Esophagus squamous epithelium (tissue), 5 donors: ENCODE measurements around the gene MAP3K9. TPM values are rescaled to one million over a fixed set of nuclear protein-coding genes. Genes with fewer than 3 reads are reported as not detected.
A peak's percentile ranks its signal among the peaks of the same experiment; 100 is the strongest.

Source experiments
- DNase-seq: peaks from one replicate; lab custom pipeline; 2025; lab: John Stamatoyannopoulos, UW
- H3K27ac ChIP-seq, 4 donors: fragments of 200-600 bp; sonication (generic); one replicate each; pipeline ENCODE4 v1.5.1; 2016 to 2019; ENCODE audit warnings: mild to moderate bottlenecking in 1 of 4
- H3K27me3 ChIP-seq, 4 donors: fragments of 200-600 bp; sonication (generic); 1 replicate in 3 of 4; 2 replicates in 1 of 4; pipeline versions ENCODE4 v1.5.1 to v1.6.0; 2017 to 2021; ENCODE audit warnings: antibody characterized with exemption in 1 of 4
- H3K36me3 ChIP-seq, 3 donors: fragments of 200-600 bp; sonication (generic); one replicate each; pipeline ENCODE4 v1.5.1; 2016 to 2019
- H3K4me1 ChIP-seq, 3 donors: fragments of 200-600 bp; sonication (generic); one replicate each; pipeline ENCODE4 v1.5.1; 2017 to 2019
- H3K4me3 ChIP-seq, 4 donors: fragments of 200-600 bp; sonication (generic); 1 replicate in 3 of 4; 2 replicates in 1 of 4; pipeline ENCODE4 v1.5.1; 2016 to 2019; ENCODE audit warnings: mild to moderate bottlenecking in 2 of 4, moderate library complexity in 1 of 4
- H3K9me3 ChIP-seq, 3 donors: fragments of 200-600 bp; sonication (generic); one replicate each; pipeline ENCODE4 v1.5.1; 2016 to 2019
- POLR2A ChIP-seq, 4 donors: fragments of 450-650 bp; IDR thresholded peaks; one replicate each; pipeline ENCODE4 v1.6.1; 2017; ENCODE audit warnings: antibody characterized with exemption in 4 of 4, mild to moderate bottlenecking in 4 of 4, moderate library complexity in 3 of 4
- WGBS, 2 donors: methylation state at CpG; one replicate each; pipeline ENCODE4 v1.1.5; 2018; 5-methylcytosine and 5-hydroxymethylcytosine counted together
- intact Hi-C: fragments of 100-400 bp; cut with DNase I; formaldehyde crosslinking; loops from one replicate; pipeline ENCODE4 v1.15.0; 2022
- total RNA-seq, 4 donors: library from RNA; depleted of rRNA; stranded (reverse); fragments of >200 nt; gene quantifications; one replicate each; pipeline ENCODE4 v1.1.0, GENCODE V29; 2016
- TF ChIP-seq, protein P1 (sequence below), 6 experiments: fragments of 450-650 bp in 4 of 6; fragments of 200-600 bp in 2 of 6; sonication (generic) in 2 of 6; IDR thresholded peaks; one replicate each; pipeline ENCODE4 v1.5.1; 2016 to 2019; ENCODE audit warnings: antibody characterized with exemption in 6 of 6, mild to moderate bottlenecking in 4 of 6, moderate library complexity in 4 of 6
- donor health status: DM: yes; HTN: yes; CAD: no.

MAP3K9 gene
- total RNA-seq, 4 donors from 2014 or later, result 8.1 to 34.0 (median 14.7) TPM

DNA sequence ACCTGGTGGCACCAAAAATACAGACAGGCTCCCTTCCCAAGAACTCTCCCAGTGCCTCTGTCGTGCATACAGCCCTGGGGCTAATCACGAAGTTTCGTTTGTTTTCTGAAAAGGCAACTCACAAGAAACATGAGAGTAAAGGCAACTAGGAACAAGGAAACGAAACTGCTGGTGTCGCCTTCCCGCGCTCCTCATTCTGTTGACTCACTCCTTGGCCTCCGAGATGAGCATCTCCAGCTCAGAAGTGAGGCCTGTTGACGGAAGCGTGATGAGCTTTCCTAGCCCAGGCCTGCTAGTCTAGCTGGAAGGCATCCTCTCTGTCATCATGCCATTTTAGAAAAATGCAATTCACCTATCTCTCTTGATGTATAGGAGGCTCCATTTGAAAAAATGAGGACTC lies 117.1 kb downstream of the MAP3K9 start:
- Histone ChIP-seq H3K9me3 (no peaks in the 10 kb centered on the region), H3K36me3 (no peaks in the 10 kb centered on the region), H3K27me3 (no peaks in the 10 kb centered on the region), H3K4me1 (peaks cover 0 to 10% (median 1%) of the 10 kb centered on the region in 3 donors), H3K4me3 (no peak overlapping the region), H3K27ac (peak overlapping the region; percentile 63 to 79 (median 71))
- TF ChIP-seq, protein P1, sequence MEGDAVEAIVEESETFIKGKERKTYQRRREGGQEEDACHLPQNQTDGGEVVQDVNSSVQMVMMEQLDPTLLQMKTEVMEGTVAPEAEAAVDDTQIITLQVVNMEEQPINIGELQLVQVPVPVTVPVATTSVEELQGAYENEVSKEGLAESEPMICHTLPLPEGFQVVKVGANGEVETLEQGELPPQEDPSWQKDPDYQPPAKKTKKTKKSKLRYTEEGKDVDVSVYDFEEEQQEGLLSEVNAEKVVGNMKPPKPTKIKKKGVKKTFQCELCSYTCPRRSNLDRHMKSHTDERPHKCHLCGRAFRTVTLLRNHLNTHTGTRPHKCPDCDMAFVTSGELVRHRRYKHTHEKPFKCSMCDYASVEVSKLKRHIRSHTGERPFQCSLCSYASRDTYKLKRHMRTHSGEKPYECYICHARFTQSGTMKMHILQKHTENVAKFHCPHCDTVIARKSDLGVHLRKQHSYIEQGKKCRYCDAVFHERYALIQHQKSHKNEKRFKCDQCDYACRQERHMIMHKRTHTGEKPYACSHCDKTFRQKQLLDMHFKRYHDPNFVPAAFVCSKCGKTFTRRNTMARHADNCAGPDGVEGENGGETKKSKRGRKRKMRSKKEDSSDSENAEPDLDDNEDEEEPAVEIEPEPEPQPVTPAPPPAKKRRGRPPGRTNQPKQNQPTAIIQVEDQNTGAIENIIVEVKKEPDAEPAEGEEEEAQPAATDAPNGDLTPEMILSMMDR (IDR thresholded peaks at IDR 0.05), result no peak
- TF ChIP-seq POLR2A (IDR thresholded peaks at IDR 0.05), result no peak
- 44 to 53% methylated on average over 7 to 10 of the region's 10 CpGs for WGBS, 2 donors
- intact Hi-C loops, result no loop called here
- DNase-seq, result no peak

GRCh38 chr14:70685474-70686197 lies 123.7 kb downstream of the MAP3K9 start:
- Histone ChIP-seq H3K27me3 (peaks cover 0 to 3% (median 0%) of the 10 kb centered on the region in 4 donors), H3K4me1 (peaks cover 0 to 9% (median 0%) of the 10 kb centered on the region in 3 donors), H3K36me3 (no peaks in the 10 kb centered on the region), H3K27ac (peak overlapping the region in 1 of 4 donors; percentile 8), H3K4me3 (no peak overlapping the region), H3K9me3 (no peaks in the 10 kb centered on the region)
- intact Hi-C loops, result no loop called here
- WGBS, 2 donors, result 37 to 45% methylated on average over 7 of the region's 7 CpGs
- DNase-seq, result no peak
- no peak for TF ChIP-seq POLR2A (IDR thresholded peaks at IDR 0.05)
- TF ChIP-seq, protein P1 (IDR thresholded peaks at IDR 0.05), result no peak

- DNase-seq, result no peak
- Histone ChIP-seq H3K27ac (no peak overlapping the region), H3K4me3 (no peak overlapping the region), H3K9me3 (no peaks in the 10 kb centered on the region), H3K4me1 (peaks cover 0 to 9% (median 0%) of the 10 kb centered on the region in 3 donors), H3K36me3 (no peaks in the 10 kb centered on the region), H3K27me3 (peaks cover 0 to 3% (median 0%) of the 10 kb centered on the region in 4 donors)
- WGBS, 2 donors, result 63 to 67% methylated on average over 6 of the region's 6 CpGs
- intact Hi-C loops, result no loop called here
- no peak for TF ChIP-seq POLR2A (IDR thresholded peaks at IDR 0.05)
- TF ChIP-seq, protein P1 (IDR thresholded peaks at IDR 0.05), result no peak
Observed at GRCh38 chr14:70683983-70684382, 125.3 kb downstream of the MAP3K9 start.

DNA sequence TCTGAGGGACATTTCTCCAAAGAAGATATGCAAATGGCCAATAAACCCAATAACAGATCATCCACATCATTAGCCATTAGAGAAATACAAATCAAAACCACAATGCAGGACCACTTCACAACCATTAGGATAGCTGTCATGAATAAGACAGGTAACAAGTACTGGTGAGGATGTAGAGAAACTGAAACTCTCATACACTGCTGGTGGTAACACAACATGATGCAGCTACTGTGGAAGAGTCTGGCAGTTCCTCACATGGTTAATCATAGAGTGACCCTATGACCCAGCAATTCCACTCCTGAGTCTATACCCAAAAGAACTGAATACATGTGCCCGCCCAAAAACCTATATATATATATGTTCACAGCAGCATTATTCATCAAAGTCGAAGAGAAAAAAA lies 128.6 kb downstream of the MAP3K9 start:
- TF ChIP-seq POLR2A (IDR thresholded peaks at IDR 0.05), result no peak
- TF ChIP-seq, protein P1 (IDR thresholded peaks at IDR 0.05), result no peak
- intact Hi-C loops, result no loop called here
- no peak overlapping the region for H3K4me3 ChIP-seq
- no peak for DNase-seq
- peaks cover 0 to 4% (median 0%) of the 10 kb centered on the region in 3 donors for H3K36me3 ChIP-seq
- H3K27me3 ChIP-seq, result peaks cover 0 to under 1% (median 0%) of the 10 kb centered on the region in 4 donors
- 89 to 100% methylated on average over 2 of the region's 2 CpGs for WGBS, 2 donors
- no peak overlapping the region for H3K27ac ChIP-seq
- peaks cover 0 to 6% (median 0%) of the 10 kb centered on the region in 3 donors for H3K4me1 ChIP-seq
- no peaks in the 10 kb centered on the region for H3K9me3 ChIP-seq

GRCh38 chr14:70677341-70677740 lies 132.0 kb downstream of the MAP3K9 start:
- WGBS, 2 donors, result 88 to 92% methylated on average over 5 to 6 of the region's 6 CpGs
- no peak for DNase-seq
- Histone ChIP-seq H3K4me1 (no peaks in the 10 kb centered on the region), H3K9me3 (no peaks in the 10 kb centered on the region), H3K4me3 (no peak overlapping the region), H3K27me3 (no peaks in the 10 kb centered on the region), H3K27ac (no peak overlapping the region), H3K36me3 (peaks cover 0 to 14% (median 0%) of the 10 kb centered on the region in 3 donors)
- TF ChIP-seq, protein P1 (IDR thresholded peaks at IDR 0.05), result no peak
- no peak for TF ChIP-seq POLR2A (IDR thresholded peaks at IDR 0.05)
- intact Hi-C loops, result no loop called here
